Tibial artery (tissue), 4 donors: Measurements from ENCODE around the gene ATOX1.
"Not testable (repeated sequence)": the region's sequence is repeated elsewhere in the genome, so short reads cannot be mapped to it uniquely, and the experiment has no call there.

Source experiments
- DNase-seq, 2 donors: peaks; one replicate each; pipeline ENCODE4 v3.0.0-alpha.2; 2019
- H3K27ac ChIP-seq, 2 donors: fragments of 200-600 bp; sonication (generic) in 1 of 2; 1 replicate in 1 of 2; 2 replicates in 1 of 2; pipeline ENCODE4 v1.5.1; 2018 to 2019; ENCODE audit warnings: mild to moderate bottlenecking in 1 of 2
- H3K27me3 ChIP-seq, 2 donors: fragments of 200-600 bp; sonication (generic) in 1 of 2; one replicate each; pipeline versions ENCODE4 v1.5.1 to v1.6.0; 2016 to 2019
- H3K36me3 ChIP-seq, 3 donors: fragments of 200-600 bp; sonication (generic) in 2 of 3; one replicate each; pipeline ENCODE4 v1.5.1; 2016 to 2019; ENCODE audit warnings: mild to moderate bottlenecking in 2 of 3
- H3K4me1 ChIP-seq, 4 donors: fragments of 200-600 bp; sonication (generic) in 2 of 4; 1 replicate in 3 of 4; 2 replicates in 1 of 4; pipeline ENCODE4 v1.5.1; 2016 to 2019
- H3K4me3 ChIP-seq, 2 donors: fragments of 200-600 bp; sonication (generic) in 1 of 2; 1 replicate in 1 of 2; 2 replicates in 1 of 2; pipeline ENCODE4 v1.5.1; 2018 to 2019; ENCODE audit warnings: mild to moderate bottlenecking in 2 of 2
- H3K9me3 ChIP-seq, 3 donors: fragments of 200-600 bp; sonication (generic) in 1 of 3; one replicate each; pipeline ENCODE4 v1.5.1; 2016 to 2019
- CTCF ChIP-seq, 2 experiments: fragments of 200-600 bp in 1 of 2; fragments of 450-650 bp in 1 of 2; IDR thresholded peaks; one replicate each; pipeline ENCODE4 v1.5.1; 2017 to 2019; ENCODE audit warnings: antibody characterized with exemption in 2 of 2, mild to moderate bottlenecking in 1 of 2, moderate library complexity in 1 of 2
- intact Hi-C: fragments of 100-400 bp; cut with DNase I; formaldehyde crosslinking; loops from one replicate; pipeline ENCODE4 v1.15.0; 2023; ENCODE audit warnings: low total_unique reads

ATOX1 gene

GRCh38 chr5:151795426-151795825 is 37.0 kb upstream of the ATOX1 start:
- H3K27me3 ChIP-seq, result no peaks in the 10 kb centered on the region
- no peak overlapping the region for H3K4me3 ChIP-seq
- no peaks in the 10 kb centered on the region for H3K4me1 ChIP-seq
- DNase-seq, result no peak
- no peak overlapping the region for H3K27ac ChIP-seq
- H3K36me3 ChIP-seq, result peaks cover 75 to 100% (median 90%) of the 10 kb centered on the region in 3 donors
- intact Hi-C loops, result no loop called here
- H3K9me3 ChIP-seq, result no peaks in the 10 kb centered on the region
- TF ChIP-seq CTCF (IDR thresholded peaks at IDR 0.05), result no peak

GRCh38 chr5:151793358-151793757 is 34.9 kb upstream of the ATOX1 start:
- Histone ChIP-seq H3K4me3 (no peak overlapping the region), H3K36me3 (peaks cover 74 to 100% (median 85%) of the 10 kb centered on the region in 3 donors), H3K9me3 (no peaks in the 10 kb centered on the region), H3K27ac (no peak overlapping the region), H3K27me3 (no peaks in the 10 kb centered on the region), H3K4me1 (no peaks in the 10 kb centered on the region)
- TF ChIP-seq CTCF (IDR thresholded peaks at IDR 0.05), result no peak
- DNase-seq, result no peak
- intact Hi-C loops, result no loop called here

- TF ChIP-seq CTCF (IDR thresholded peaks at IDR 0.05), result no peak
- intact Hi-C loops, result no loop called here
- no peak for DNase-seq
- Histone ChIP-seq H3K9me3 (no peaks in the 10 kb centered on the region), H3K27ac (no peak overlapping the region), H3K4me1 (peaks cover 0 to 31% (median 11%) of the 10 kb centered on the region in 4 donors), H3K27me3 (no peaks in the 10 kb centered on the region), H3K4me3 (no peak overlapping the region), H3K36me3 (peaks cover 39 to 59% (median 45%) of the 10 kb centered on the region in 3 donors)
Measured at GRCh38 chr5:151787817-151788216, 29.4 kb upstream of the ATOX1 start.

DNA sequence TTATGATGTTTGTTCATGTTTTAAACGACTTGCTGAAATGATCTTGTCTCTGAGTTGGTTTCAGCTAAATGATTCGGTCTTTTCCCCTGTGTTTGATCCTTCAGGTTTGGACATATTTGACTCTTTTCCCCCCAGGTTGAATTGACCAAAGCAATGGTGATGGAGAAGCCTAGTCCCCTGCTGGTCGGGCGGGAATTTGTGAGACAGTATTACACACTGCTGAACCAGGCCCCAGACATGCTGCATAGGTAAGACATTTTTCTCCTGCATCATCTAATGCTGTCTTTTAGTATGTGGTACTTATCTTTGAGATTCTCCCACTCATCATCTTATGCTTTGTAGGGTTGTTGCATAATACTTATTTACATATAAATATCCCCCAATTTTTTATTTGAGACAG is 28.0 kb upstream of the ATOX1 start:
- no peak overlapping the region for H3K4me3 ChIP-seq
- peaks cover 0 to 45% (median 15%) of the 10 kb centered on the region in 4 donors for H3K4me1 ChIP-seq
- DNase-seq, result no peak
- no peak for TF ChIP-seq CTCF (IDR thresholded peaks at IDR 0.05)
- H3K27ac ChIP-seq, result no peak overlapping the region
- peaks cover 25 to 45% (median 32%) of the 10 kb centered on the region in 3 donors for H3K36me3 ChIP-seq
- no peaks in the 10 kb centered on the region for H3K9me3 ChIP-seq
- H3K27me3 ChIP-seq, result no peaks in the 10 kb centered on the region
- intact Hi-C loops, result no loop called here

GRCh38 chr5:151784141-151784540 is 25.7 kb upstream of the ATOX1 start:
- no peak overlapping the region for H3K4me3 ChIP-seq
- no peak for TF ChIP-seq CTCF (IDR thresholded peaks at IDR 0.05)
- no peaks in the 10 kb centered on the region for H3K27me3 ChIP-seq
- peaks cover 0 to 65% (median 26%) of the 10 kb centered on the region in 4 donors for H3K4me1 ChIP-seq
- H3K36me3 ChIP-seq, result peaks cover 6 to 22% (median 11%) of the 10 kb centered on the region in 3 donors
- H3K9me3 ChIP-seq, result no peaks in the 10 kb centered on the region
- intact Hi-C loops, result no loop called here
- no peak for DNase-seq
- H3K27ac ChIP-seq, result no peak overlapping the region

GRCh38 chr5:151783664-151784063 is 25.2 kb upstream of the ATOX1 start:
- H3K27ac ChIP-seq, H3K4me3 ChIP-seq, H3K9me3 ChIP-seq, intact Hi-C loops, DNase-seq, H3K27me3 ChIP-seq: not testable (repeated sequence)
- Histone ChIP-seq H3K36me3 (peaks cover 5 to 17% (median 7%) of the 10 kb centered on the region in 3 donors), H3K4me1 (peaks cover 0 to 69% (median 26%) of the 10 kb centered on the region in 4 donors)
